GM19043 (cell line): Measurements from ENCODE around the gene DTD1.
A peak's percentile ranks its signal among the peaks of the same experiment; 100 is the strongest.
"Not testable (repeated sequence)": the region's sequence is repeated elsewhere in the genome, so short reads cannot be mapped to it uniquely, and the experiment has no call there.

Source experiments
- ATAC-seq: cut with Tn5 transposase; IDR thresholded peaks from one replicate; pipeline ENCODE4 v1.9.1; 2021; ENCODE audit warnings: low read depth; ENCODE audit not compliant: unreplicated experiment

DTD1 gene

DNA sequence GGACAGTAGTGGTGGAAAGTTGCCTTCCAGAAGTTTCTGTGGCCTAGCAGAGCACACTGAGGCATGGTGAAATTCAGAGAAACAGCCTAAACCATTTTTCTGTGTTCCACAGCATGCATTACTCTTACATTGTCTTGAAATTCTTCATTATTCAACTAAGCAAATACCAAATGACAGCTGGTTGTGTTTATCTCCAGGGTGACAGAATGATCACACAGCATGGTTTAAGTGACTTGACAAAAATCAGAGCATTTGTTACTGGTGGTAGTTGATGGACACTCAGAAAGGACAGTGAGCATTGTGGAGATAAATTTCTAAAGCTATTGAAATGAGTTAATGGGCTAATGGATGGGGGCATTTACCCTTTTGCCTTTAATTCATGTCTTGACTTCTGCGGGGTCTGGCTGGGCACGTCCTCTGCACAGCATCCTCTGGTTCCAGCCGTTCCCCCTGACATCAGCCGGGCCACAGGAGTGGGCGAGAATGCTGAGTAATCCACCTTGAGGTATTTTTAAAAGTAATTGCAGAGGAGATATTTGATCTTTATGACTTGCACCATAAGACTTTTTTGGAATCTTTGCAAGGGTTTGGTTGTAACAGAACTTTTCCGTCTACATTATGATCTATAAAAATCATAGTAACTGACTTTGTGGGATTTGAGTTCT is 146.8 kb downstream of the DTD1 start:
- ATAC-seq: no peak

DNA sequence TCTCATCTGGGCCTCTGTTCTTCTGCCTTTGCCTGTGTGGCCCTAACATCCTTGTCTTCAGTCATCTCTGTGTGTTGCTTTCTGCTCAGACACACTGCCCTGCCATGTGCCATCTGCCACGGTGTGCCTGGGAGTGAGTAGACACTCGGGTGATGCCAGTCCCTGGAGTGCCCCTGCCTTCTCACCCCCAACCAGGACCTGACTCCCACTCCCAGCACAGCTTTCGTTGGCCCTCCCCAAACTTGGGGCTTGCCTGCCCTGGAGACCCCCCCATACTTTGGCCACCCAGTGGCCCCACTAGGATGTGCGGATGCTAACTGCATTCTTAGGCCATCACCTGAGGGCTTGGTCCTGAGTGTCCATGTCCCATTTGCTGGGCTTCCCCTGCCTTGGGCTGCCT is 149.3 kb downstream of the DTD1 start:
- ATAC-seq: no peak

DNA sequence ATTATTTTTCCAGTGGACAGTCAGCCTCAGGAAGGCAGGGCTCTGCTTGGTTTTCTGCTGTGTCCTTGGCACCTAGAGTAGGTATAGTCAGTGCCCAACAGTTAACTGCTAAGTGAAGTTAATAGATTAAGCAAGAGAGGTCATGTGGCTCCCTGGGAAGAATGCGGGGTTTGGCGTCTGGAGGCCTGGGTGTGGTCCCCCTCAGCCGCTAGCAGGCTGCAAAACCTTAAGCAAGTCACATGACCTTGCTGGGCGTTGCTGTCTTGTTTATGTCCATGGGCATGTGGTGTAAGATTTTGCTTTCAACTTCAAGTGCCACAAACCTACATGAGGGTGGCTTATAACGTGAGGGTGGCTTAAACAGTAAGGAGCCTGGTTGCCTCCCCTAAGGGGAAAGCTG is 150.2 kb downstream of the DTD1 start:
- no peak for ATAC-seq

DNA sequence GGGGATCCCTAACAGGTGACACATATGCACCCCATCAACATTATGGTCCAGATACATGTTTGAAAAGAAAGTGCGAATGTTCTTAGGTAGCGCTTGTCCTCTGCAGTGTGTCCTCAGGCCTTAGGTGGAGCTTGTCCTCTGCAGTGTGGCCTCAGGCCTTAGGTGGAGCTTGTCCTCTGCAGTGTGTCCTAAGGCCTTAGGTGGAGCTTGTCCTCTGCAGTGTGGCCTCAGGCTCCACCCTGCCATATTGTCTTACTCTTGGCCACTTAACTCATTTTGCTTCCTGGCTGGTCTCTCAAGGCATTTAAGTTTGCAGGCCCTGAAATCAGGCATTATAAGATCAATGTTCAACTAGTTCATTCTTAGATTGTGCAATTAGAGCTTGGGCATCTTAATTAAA is 151.0 kb downstream of the DTD1 start:
- ATAC-seq: no peak

DNA sequence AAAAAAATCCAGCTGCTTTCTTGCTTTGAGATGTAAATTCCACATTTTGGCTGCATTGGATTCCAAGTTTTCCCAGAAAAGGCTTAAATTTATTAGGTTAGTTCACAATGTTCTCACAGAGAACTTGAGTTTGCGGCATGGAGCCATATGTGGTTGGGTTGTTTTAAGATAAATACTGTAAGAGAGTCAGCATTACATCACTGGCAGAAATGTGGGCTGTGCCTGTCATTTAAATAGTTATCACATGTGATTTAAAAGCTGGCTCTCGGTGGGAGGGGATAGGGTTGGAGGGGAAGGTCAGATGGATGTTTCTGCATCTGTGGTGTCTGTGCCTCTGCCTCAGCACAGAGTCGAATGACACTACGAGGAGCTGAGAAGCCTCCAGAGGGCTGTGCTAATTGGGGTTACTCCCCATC is 151.9 kb downstream of the DTD1 start:
- ATAC-seq: no peak

DNA sequence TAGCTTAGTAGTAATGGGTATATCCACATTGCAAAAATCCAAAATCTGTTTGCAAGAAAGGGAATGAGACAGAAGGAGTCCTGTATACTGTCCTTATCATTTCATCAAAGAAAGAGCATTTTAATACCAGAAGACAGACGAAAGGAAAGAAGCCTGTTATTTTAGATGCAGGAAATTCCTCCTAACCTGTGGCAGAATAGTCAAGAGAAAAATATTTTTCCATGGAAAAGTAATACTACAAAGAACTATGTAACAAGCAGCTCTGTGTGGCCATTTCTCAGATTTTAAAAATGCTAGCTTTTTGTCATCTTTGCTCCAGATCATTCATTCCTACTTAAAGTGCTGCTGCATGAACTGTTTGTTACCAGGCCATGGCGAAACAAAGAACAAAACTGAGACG is 152.9 kb downstream of the DTD1 start:
- no peak for ATAC-seq

DNA sequence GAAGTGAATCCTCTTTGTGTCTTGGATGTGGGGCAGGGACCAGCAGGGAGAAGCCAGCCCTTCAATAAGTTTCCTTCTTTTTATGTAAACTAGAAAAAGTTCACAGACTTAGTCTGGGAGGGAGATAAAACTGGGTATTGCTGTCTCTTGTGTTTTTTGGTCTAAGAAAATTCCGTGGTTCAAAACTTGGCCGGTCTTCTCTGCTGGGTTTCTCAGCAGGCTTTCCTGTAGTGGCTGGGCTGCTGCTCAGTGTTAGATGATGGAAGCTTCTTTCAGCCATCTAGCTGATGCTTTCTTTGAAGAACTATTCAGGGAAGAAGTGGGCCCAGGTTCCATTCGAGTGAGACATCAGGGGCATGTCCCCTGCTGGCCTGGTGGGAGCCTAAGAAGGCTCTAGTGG is 155.0 kb downstream of the DTD1 start:
- ATAC-seq: no peak

DNA sequence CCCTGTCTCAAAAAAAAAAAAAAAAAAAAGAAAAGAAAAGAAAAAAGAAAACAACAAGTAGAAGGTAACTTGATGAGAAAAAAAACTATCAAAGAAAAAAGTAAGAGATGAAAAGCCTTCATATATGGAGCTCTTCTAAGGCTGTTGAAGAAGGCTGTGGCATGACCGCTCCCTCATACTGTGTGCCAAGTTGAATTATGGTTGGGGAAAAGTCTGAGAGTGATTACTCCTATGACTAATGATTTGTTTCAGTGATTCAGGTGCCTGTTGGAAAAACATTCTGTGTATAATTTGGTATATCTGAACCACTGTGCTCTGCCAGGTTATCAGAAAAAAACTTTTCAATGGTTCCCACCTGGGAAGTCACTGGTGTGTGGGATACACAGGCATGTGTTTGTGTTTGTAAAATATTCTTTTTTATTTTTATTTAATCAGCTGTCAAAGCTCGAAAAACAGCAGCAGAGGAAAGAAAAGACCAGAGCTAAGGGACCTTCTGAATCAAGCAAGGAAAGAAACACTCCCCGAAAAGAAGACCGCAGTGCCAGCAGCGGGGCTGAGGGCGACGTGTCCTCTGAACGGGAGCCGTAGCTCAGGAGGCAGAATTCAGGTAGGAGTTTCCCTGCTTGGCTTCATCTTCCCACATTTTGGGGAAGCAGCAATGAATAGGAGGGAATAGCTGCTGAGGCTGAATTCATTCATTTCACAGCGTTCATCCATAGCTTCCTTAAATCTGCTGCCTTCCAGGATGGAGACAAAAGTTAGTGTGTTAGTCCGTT is 156.0 kb downstream of the DTD1 start:
- ATAC-seq: no peak

DNA sequence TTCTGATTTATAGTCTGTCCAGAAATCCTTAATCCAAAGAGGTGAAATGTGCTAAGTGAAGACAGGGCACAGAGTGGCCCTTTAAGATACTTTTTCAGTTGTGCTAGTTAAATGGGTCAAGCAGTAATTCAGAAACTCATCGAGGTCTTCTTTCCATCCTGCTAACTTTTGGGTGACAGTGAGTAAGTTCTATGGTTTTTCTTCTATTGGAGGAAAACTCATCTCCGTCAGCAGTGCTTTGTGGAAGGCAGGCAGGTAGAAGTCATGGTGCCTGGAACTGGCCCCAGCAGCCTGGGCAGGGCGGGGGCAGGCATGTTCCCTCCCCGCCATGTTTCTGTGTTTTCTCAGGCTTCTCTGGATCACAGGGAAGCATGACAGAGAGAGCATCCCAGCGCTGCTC is 159.2 kb downstream of the DTD1 start:
- no peak for ATAC-seq

DNA sequence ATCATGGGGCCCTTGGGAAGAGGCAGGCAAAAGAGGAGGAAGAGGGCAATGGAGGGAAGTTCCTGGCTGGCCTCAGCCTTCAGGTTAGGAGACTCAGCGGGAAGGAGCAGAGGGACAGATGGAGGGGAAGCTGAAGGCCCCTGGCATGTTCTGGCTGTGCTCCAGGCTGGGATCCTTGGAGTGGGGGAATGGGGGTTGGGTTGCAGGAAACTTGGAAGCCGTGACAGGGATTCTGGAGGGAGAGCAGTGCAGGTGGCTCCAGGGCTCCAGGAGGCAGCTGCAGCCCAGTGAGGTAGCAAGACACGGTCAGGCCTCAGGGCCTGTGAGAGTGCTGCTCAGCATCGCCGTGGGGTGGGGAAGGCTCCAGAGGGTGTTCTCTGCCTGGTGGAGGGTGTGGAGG is 161.1 kb downstream of the DTD1 start:
- ATAC-seq: no peak

DNA sequence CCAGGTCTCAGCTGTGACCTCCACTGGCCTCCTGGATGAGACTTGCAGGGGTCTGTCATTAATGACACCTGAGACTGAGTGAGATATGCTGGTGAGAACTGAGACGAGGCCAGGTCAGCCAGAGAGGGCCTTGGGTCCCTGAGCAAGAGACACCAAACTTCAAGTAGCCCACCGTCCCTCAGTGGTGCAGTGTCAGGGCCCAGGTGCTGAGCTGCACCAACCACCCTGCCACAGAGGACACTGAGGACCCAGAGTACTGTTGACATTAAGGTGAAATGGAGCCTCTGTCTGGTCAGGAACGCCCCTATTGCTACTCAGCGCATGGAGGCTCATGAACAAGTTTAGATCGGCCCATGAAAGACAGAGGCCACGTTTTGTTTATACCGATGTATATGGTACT is 161.7 kb downstream of the DTD1 start:
- ATAC-seq: no peak

DNA sequence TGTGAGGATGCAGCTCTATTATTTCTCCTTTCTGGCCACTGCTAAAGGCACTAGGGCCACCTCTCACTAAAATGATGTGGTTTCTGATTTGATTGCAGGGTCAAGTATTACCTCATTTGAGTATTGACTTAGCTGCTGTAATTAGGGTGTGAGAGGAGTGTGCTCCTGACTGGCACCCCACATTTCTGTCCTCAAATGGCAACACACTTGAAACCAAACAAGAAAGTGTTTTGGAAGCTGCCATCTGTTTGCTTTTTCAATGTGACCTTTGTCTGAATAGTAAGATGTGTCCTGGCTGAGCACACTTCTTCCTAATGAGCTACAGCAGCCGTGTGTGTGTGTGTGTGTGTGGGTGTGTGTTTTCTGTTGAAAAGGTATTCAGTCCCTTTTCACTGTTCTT is 162.9 kb downstream of the DTD1 start:
- no peak for ATAC-seq

DNA sequence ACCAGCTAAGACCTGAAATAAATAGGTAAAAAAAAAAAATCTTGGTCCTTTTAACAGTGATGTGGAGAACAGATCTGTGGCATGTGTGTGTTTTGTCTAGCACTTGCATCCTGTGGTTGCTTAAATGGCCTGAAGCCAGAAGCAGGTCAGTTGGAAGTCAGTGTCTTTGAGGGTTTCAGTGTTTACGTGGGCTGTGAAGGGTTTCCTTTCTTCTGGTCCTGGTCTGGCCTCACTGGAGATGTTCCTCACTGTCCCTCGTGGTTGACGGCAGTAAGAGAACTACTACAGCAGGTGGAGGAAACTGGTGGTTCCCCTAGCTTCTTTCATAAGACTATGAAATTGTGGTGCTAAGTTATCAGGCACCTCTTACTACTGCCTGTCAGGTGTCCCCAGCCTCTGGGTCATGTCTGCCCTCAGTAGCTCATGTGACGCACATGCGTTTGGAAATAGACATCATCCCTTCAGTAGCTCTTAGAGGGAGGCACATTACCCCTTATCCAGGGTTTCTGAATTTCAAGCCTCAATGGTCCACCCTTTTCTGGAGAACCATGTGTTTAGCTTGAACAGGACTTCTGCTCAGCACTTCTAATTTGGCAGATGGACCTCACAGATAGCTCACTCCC is 166.3 kb downstream of the DTD1 start:
- peak; percentile 99 for ATAC-seq

DNA sequence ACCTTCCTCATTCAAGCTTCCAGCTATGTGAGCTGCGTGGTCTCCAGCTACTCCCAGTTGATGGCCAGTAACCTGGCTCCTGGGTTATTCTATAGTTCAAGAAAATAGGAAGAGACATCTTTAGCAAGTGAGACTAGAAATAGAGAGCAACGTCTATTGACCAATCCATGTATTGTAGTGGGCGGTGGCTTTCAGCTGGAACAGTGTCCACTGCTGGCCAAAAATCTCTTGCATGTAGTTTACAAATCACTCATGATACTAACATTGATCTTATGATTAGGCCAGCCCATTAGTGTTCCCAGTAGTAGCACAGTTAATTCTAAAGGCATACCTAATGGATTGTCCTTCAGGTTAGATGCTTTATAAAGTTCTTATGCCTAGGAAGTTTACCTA is 166.8 kb downstream of the DTD1 start:
- ATAC-seq: no peak

DNA sequence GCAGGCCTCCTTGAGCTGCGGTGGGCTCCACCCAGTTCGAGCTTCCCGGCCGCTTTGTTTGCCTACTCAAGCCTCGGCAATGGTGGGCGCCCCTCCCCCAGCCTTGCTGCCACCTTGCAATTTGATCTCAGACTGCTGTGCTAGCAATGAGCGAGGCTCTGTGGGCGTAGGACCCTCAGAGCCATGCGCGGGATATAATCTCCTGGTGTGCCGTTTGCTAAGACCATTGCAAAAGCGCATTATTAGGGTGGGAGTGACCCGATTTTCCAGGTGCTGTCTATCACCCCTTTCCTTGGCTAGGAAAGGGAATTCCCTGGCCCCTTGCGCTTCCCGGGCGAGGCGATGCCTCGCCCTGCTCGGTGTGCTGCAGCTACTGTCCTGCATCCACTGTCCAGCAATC is 173.0 kb downstream of the DTD1 start:
- not testable (repeated sequence) for ATAC-seq

DNA sequence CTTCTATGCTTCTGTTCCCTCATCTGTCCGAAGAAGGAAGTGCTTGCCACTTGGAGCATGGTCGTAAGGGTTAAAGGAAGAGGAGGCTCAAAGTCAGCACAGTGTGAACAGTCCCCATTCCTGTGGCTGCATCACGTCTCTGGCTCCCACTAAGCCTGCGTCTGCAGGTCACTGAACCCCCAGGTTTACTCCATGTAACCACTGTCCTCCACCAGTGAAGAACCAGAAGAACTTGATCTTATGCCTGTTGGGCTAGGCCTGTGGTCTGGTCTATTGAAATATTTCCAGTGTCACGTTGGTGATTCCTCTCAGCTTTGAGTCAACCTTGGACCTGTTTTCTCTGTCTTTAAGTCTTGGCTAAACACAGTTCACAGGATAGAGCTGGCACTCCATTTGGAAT is 179.8 kb downstream of the DTD1 start:
- no peak for ATAC-seq

DNA sequence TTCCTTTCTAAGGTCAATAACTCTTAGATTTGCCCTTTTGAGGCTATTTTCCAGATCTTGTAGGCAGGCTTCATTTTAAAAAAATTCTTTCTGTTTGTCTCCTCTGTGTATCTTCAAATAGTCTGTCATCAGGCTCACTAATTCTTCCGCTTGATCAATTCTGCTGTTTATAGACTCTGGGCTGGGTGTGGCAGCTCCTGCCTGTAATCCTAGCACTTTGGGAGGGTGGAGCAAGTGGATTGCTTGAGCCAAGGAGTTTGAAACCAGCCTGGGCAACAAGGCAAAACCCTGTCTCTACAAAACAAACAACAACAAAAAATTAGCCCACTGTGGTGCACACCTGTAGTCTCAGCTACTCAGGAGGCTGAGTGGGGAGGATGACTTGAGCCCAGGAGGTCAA is 185.7 kb downstream of the DTD1 start:
- ATAC-seq: no peak

DNA sequence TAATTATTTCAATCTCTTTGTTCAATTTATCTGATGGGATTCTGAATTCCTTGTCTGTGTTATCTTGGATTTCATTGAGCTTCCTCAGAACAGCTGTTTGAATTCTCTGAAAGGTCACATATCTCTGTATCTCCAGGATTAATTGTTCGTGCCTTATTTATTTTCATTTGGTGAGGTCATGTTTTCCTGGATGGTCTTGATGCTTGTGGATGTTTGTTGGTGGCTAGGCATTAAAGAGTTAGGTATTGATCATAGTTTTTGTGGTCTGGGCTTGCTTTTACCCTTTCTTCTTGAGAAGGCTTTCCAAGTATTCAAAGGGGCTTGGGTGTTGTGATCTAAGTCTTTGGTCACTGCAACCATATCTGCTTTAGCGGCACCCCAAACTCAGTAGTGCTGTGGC is 186.4 kb downstream of the DTD1 start:
- no peak for ATAC-seq

DNA sequence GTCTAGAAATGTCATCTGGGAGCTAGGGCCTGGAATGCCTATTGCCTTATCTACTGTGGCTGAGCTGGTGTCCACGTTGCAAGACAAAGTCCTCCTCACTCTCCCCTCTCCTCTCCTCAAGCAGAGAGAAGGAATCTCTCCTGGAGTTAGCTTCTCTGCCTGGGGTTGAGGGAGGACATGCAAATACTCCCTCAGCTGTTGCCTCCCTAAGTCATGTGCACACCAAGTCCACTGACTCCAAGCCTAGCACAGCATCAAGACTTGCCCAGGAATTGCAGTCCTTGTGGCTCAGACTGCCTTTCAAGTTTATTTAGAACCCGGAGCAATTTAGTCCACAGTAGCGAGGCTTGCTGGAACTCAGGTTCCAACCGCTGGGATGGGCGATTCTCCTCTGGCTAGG is 187.8 kb downstream of the DTD1 start:
- ATAC-seq: no peak

DNA sequence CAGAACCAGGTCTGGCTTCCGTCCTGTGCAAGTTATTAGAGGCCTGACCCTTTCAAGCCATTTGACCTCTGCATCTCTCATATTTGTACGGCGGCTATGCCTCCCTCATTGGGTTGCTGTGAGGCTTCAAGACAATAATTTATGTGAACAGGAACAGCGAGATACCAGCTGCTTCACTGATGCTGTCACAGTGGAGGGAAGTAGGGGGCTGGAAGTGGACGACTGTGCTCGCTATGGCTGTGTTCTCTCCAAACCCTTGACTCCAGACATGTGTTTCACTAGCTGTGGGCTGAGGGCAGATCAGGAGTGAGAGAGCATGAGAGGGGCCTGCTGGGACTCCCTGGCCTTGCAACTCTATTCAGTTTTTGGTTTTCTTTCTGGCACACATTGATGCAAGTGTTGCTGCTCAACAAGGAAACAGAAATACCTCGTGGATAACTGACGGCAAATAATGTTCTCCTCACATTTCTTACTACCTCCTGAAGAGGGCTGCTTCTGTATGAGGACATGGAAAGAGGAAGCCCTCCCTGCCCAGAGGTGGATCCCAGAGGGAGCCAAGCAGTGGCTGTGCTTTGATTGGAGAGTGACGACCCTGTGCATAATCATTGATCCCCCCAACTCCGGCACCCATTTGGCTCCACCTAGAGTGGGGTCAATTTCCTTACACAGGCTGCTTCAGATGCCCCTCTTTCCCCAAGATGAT is 191.0 kb downstream of the DTD1 start:
- no peak for ATAC-seq

DNA sequence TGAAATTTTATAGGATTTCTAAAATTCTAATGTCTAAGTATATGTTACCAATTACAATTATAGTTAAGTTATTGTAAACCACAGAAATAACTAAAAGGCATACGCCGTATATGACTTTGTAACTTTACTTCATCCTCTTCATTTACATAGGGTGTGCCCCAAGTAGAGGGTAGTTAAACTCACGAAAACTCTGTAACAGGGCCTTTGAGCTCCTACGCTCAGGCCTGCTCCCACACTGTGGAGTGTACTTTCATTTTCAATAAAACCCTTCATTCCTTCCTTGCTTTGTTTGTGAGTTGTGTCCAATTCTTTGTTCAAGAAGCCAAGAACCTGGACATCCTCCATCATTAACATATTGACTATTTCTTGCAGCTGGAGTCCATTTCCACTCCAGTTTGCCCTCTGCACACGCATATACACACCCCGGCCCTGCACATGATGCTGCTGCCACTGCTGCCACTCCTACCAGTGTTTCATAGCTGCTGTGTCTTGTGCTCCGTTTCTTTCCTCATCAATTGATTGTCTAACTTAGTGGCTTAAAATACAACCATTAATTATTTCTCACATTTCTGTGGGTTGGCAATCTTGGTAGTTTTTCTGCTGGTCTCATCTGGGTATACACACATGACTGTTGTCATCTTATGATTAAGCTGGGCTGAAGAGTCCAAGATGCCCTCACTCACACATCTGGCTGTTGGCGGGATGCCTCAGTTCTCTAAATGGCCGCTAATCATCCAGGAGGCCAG is 192.7 kb downstream of the DTD1 start:
- no peak for ATAC-seq
